BJ (cell line): ENCODE results near the gene SLC38A2. TPM values are rescaled to one million over a fixed set of nuclear protein-coding genes. Genes with fewer than 3 reads are reported as not detected.

Experiments used
- CTCF ChIA-PET: fragments of 350-600 bp; formaldehyde crosslinking; extraction: SDS; loops from one replicate; lab custom pipeline; 2021; ENCODE audit warnings: antibody characterized with exemption, inconsistent platforms; lab: Yijun Ruan, JAX
- POLR2A ChIA-PET: fragments of 300-600 bp; sonication (Branson Sonifier 250); formaldehyde crosslinking; extraction: SDS; loops from one replicate; lab custom pipeline; 2021; ENCODE audit warnings: antibody characterized with exemption; lab: Charles Lee
- DNase-seq: peaks from one replicate; pipeline ENCODE4 v3.0.0-alpha.2; 2011; ENCODE audit warnings: low read depth
- H3K27me3 ChIP-seq: 2 replicates; pipeline ENCODE4 v1.6.0; 2011; ENCODE audit warnings: low read length; ENCODE audit not compliant: control insufficient read depth, insufficient read depth
- H3K36me3 ChIP-seq: 2 replicates; pipeline ENCODE4 v1.5.1; 2011; ENCODE audit warnings: low read length; ENCODE audit not compliant: control insufficient read depth, insufficient read depth
- H3K4me3 ChIP-seq: 2 replicates; pipeline ENCODE4 v1.5.1; 2011; ENCODE audit warnings: low read depth, mild to moderate bottlenecking, control low read depth, low read length
- polyA plus RNA-seq: library from polyadenylated mRNA; depleted of rRNA; stranded (reverse); fragments of >200 nt; gene quantifications from 2 replicates; pipeline ENCODE4 v1.2.3, GENCODE V29; 2011
- TF ChIP-seq, protein P1 (sequence below): IDR thresholded peaks from 2 replicates; pipeline ENCODE4 v1.5.1; 2011; ENCODE audit warnings: low read depth, mild to moderate bottlenecking, control low read depth, inconsistent platforms, low read length, moderate library complexity; ENCODE audit not compliant: insufficient read depth

Gene SLC38A2
- polyA plus RNA-seq, 1 experiment, result 472 TPM

DNA sequence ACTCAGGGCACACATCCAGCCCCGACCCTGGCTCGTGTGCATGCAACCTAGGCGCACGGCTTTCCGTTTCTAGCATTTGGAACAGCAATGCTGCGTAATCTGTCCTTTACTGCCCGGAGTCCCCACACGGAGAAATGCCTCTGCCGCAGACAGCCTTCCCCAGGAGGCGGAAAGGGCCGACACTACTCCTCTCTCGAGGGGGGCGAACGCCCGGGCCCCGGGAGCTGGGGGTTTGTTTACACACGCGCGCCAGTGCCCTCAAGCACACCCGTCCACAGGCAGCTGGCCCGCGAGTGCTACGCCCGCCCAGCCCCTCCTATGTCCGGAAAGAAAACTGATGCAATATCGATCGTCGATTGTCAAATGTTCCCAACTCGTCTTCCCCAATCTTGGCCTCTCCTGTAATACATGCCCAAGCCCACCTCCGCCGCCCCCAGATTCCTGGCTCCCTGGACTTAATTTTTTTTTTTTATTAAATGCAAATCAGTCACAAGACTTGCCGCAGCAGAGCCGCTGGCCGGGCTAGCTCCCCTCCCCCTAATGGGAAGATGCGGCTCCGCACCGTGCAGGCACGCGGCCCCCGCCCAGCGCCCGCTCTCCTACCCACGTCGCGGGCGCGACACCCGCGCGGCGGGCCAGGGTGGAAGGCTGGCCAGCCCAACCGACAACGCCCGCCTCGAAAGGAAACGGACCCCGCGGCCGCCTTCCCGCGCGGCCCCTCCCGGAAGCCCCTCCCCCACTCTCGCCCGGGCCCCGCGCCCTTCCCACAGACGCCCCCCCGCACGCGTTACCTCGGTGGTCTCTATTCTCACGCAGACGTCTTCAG, 642 bp downstream of the SLC38A2 start:
- CTCF ChIA-PET, result interaction anchor here (0.8 to 1.6 kb wide), 3 partner anchors 15 to 303 kb away, joined by 3 to 4 read pairs (median 3); no protein-coding TSS in a partner anchor

DNA sequence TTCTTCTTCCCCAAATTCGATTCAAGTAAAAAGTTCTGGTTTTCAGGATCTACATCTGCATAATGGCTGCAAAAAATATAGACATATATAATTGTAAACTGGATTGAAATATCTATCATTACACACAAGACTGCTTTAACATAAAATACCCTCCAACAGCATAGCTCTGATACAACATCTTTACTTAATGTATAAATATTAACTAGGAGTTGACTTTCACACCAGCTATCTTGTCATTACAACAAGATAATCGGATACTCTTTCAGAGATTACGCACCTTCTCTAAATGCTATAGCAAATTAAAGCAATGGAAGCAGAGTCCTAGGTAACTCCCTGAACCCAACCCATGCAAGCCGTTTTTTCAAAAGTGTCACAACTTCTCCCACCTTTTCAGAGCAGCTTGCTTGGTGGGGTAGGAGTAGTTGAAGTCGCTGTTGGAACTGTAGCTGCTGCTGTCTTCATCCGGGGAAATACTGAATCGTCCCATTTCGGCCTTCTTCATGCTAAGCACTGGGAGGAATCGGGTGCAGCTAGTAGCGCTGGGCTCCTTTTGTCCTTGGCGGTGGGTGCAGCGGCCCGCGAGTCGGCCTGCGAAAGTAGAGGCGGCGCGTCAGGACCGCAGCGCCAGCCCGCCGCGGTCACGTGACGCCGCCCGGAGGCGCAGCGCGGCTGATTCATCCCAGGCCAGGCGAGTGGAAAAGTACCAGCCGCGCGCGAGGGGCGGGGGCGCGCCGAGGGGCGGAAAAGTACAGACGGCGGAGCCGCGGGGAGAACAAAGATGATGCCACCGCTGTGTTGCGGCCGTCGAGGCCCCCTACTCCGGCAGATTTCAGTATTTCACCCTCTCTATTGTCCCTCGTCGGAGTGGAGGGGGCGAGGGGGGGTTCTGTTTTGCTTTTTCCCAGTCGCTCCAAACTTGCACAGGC, 1.5 kb downstream of the SLC38A2 start:
- TF ChIP-seq, protein P1, sequence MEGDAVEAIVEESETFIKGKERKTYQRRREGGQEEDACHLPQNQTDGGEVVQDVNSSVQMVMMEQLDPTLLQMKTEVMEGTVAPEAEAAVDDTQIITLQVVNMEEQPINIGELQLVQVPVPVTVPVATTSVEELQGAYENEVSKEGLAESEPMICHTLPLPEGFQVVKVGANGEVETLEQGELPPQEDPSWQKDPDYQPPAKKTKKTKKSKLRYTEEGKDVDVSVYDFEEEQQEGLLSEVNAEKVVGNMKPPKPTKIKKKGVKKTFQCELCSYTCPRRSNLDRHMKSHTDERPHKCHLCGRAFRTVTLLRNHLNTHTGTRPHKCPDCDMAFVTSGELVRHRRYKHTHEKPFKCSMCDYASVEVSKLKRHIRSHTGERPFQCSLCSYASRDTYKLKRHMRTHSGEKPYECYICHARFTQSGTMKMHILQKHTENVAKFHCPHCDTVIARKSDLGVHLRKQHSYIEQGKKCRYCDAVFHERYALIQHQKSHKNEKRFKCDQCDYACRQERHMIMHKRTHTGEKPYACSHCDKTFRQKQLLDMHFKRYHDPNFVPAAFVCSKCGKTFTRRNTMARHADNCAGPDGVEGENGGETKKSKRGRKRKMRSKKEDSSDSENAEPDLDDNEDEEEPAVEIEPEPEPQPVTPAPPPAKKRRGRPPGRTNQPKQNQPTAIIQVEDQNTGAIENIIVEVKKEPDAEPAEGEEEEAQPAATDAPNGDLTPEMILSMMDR, result no peak
- no peak for DNase-seq
- peaks cover 13% of the 10 kb centered on the region for H3K36me3 ChIP-seq
- H3K4me3 ChIP-seq, result peak overlapping the region; percentile 65
- H3K27me3 ChIP-seq, result no peaks in the 10 kb centered on the region
- CTCF ChIA-PET, result interaction anchor here (0.6 to 1.6 kb wide), 4 partner anchors 14 to 304 kb away, joined by 3 to 4 read pairs (median 3); no protein-coding TSS in a partner anchor
- POLR2A ChIA-PET, result interaction anchor here (0.6 to 1.5 kb wide), 2 partner anchors 15 to 185 kb away, joined by 3 to 4 read pairs; no protein-coding TSS in a partner anchor

More for the DNA sequence above, 642 bp downstream of the SLC38A2 start:
- TF ChIP-seq, protein P1, result no peak
- Histone ChIP-seq H3K4me3 (peak overlapping the region; percentile 65), H3K36me3 (peaks cover 10% of the 10 kb centered on the region), H3K27me3 (no peaks in the 10 kb centered on the region)
- POLR2A ChIA-PET, result interaction anchor here (0.5 to 1.5 kb wide), 5 partner anchors 15 to 289 kb away, joined by 3 to 8 read pairs (median 4); no protein-coding TSS in a partner anchor
- DNase-seq, result no peak

DNA sequence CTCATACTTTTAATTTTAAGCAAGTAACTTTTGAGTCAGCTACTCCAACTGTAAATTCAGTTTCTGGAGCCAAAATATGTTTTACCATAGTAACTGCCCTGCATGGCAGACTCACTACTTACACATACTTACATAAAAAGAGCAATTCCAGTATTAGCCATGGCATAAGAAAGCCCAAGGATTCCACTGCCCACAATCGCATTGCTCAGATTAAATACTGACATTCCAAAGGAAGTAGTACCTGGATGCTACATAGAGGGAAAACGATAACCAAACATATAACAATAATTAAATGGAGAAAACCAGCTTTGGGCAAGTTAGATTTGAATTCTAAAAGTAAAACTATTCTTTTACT, 2.2 kb downstream of the SLC38A2 start:
- Histone ChIP-seq H3K4me3 (peak overlapping the region; percentile 65), H3K36me3 (peaks cover 14% of the 10 kb centered on the region), H3K27me3 (no peaks in the 10 kb centered on the region)
- TF ChIP-seq, protein P1, result no peak
- DNase-seq, result no peak
- POLR2A ChIA-PET, result interaction anchor here (0.6 kb wide), 1 partner anchor 16 kb away, joined by 3 read pairs; no protein-coding TSS in a partner anchor
- CTCF ChIA-PET, result interaction anchor here (0.6 to 0.8 kb wide), 2 partner anchors 14 to 155 kb away, joined by 3 read pairs; no protein-coding TSS in a partner anchor

DNA sequence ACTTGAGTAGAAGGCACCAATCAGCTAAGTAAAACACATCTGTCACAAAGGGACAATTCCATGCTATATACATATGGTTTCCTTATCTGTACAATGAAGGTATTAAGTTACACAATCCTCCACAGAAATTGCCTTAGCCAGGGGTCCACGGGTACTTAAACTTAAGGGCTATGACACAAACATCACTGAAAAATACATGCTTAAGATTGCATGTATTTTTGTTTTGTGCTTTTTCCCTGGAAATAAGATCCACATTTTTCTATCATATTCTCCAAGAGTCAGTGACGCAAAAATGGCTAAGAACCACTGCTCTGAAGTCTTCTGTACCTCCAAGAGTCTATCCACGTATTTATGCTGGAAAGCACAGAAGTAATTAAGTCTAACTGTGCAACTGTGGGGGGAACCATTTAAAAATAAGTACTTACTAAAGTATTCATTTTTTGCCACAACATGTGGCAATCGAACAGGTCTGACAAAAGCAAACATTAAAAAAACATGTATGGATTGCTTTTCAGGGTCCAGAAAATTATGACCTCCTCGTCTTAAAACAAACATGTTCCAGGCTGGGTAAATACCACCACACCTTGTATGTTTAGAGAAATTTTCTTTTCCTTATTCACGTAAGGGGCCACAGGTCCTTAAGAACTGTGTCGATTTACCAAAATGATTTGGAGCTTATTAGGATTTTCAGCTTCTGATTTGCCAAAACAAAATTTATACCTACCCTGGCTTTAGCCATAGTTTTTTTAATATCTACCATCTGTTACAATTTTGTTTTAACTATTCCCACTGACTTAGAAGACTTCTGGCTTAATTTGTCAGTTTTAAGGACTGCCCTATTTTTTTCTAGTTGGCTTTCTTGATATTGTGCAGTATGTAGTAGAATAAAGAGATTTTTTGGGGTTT, 2.8 kb downstream of the SLC38A2 start:
- CTCF ChIA-PET, result interaction anchor here (0.8 kb wide), 1 partner anchor 14 kb away, joined by 3 read pairs; no protein-coding TSS in a partner anchor
- no peak for DNase-seq
- TF ChIP-seq, protein P1, result no peak
- POLR2A ChIA-PET, result no interaction called here
- peak overlapping the region; percentile 65 for H3K4me3 ChIP-seq
- peaks cover 17% of the 10 kb centered on the region for H3K36me3 ChIP-seq
- no peaks in the 10 kb centered on the region for H3K27me3 ChIP-seq
